Stimulated activated CD4-positive, alpha-beta T cell treated with anti-CD3 and anti-CD28 coated beads, Interleukin-2, amount 100 ng/mL, for 24 hours (primary cell): ENCODE data around the gene PLPP6.

ENCODE experiments used
- DNase-seq, 2 donors: peaks; one replicate each; pipeline ENCODE4 v3.0.0-alpha.2; 2020

PLPP6 gene

GRCh38 chr9:4662989-4663792 lies 1.1 kb downstream of the PLPP6 start:
- peak in 1 of 2 donors; percentile 22 for DNase-seq

- no peak for DNase-seq
Observed at GRCh38 chr9:4663956-4664355, 1.9 kb downstream of the PLPP6 start.

GRCh38 chr9:4665357-4665756 lies 3.3 kb downstream of the PLPP6 start:
- DNase-seq: no peak

GRCh38 chr9:4666042-4666699 lies 4.1 kb downstream of the PLPP6 start, which contains the start of gene SPATA6L:
Gene SPATA6L, minus strand, starts transcription at chr9:4666480. Its CDS starts 230 bp downstream, at chr9:4666250.
- DNase-seq: peak; percentile 42 to 55

- no peak for DNase-seq
Observed at GRCh38 chr9:4667681-4668080, 5.6 kb downstream of the PLPP6 start.

- no peak for DNase-seq
Observed at GRCh38 chr9:4668604-4669003, 6.5 kb downstream of the PLPP6 start.

- DNase-seq: no peak
Observed at GRCh38 chr9:4669890-4670289, 7.8 kb downstream of the PLPP6 start.

- DNase-seq: no peak
Observed at GRCh38 chr9:4670591-4670990, 8.5 kb downstream of the PLPP6 start.

GRCh38 chr9:4671737-4672136 lies 9.6 kb downstream of the PLPP6 start:
- DNase-seq: no peak

GRCh38 chr9:4674783-4675182 lies 12.7 kb downstream of the PLPP6 start:
- no peak for DNase-seq

GRCh38 chr9:4677392-4677791 lies 15.3 kb downstream of the PLPP6 start:
- DNase-seq: no peak

- no peak for DNase-seq
Observed at GRCh38 chr9:4678679-4679267, 16.7 kb downstream of the PLPP6 start.

- DNase-seq: peak; percentile 100
Observed at GRCh38 chr9:4679268-4680172, 17.4 kb downstream of the PLPP6 start, which contains the start of gene CDC37L1. Gene CDC37L1, plus strand, starts transcription at chr9:4679569. Its CDS starts 199 bp downstream, at chr9:4679768.

GRCh38 chr9:4680173-4680525 lies 18.1 kb downstream of the PLPP6 start:
- DNase-seq: no peak

- DNase-seq: no peak
Observed at GRCh38 chr9:4680750-4681149, 18.7 kb downstream of the PLPP6 start.

- DNase-seq: no peak
Observed at GRCh38 chr9:4684820-4685219, 22.7 kb downstream of the PLPP6 start.

GRCh38 chr9:4686112-4686511 lies 24.0 kb downstream of the PLPP6 start:
- no peak for DNase-seq

- DNase-seq: no peak
Observed at GRCh38 chr9:4686584-4686983, 24.5 kb downstream of the PLPP6 start.

- DNase-seq: no peak
Observed at GRCh38 chr9:4689021-4689420, 26.9 kb downstream of the PLPP6 start.

GRCh38 chr9:4689687-4690104 lies 27.6 kb downstream of the PLPP6 start:
- DNase-seq: peak in 1 of 2 donors; percentile 39

GRCh38 chr9:4690144-4690543 lies 28.1 kb downstream of the PLPP6 start:
- DNase-seq: no peak

GRCh38 chr9:4691795-4692194 lies 29.7 kb downstream of the PLPP6 start:
- no peak for DNase-seq

GRCh38 chr9:4700091-4700490 lies 38.0 kb downstream of the PLPP6 start:
- DNase-seq: no peak
